Heart left ventricle (tissue), 13 donors: Measurements from ENCODE around the gene SH2D1B.

Source experiments
- CTCF ChIP-seq, 12 donors: fragments of 200-600 bp; sonication (generic) in 4 of 12; IDR thresholded peaks; one replicate each; pipeline versions ENCODE4 v1.5.0 to v1.8.0; 2018 to 2022; ENCODE audit warnings: antibody characterized with exemption in 12 of 12, mild to moderate bottlenecking in 5 of 12
- POLR2A ChIP-seq, 2 donors: fragments of 450-650 bp; IDR thresholded peaks; one replicate each; pipeline ENCODE4 v1.6.1; 2017; ENCODE audit warnings: antibody characterized with exemption in 2 of 2, mild to moderate bottlenecking in 2 of 2, moderate library complexity in 2 of 2
- donor health status: ischemic (EF 13 %, LVEDD 7.1; RV severe dilation, severe dysfunction).
- donor health status: DM: no; HTN: yes; CAD: no.
- donor health status: DM: no; HTN: no; CAD: no.
- donor health status: ischemic (EF 25% LVEDD 6.9; RV normal size, moderate dysfunction).
- donor health status: ischemic (EF 25% LVEDD 5.7; RV mildly dilated, moderate dysfunction).
- donor health status: ischemic (EF 35%, LVEDD 5.7; RV mildly dilated, moderate dysfunction).
- donor health status: nonischemic (EF 11% LVEDD 7.7; RV severe dilation, severe dysfunction).
- donor health status: DM: yes; HTN: yes; CAD: no.
- donor health status: PGD.
- donor health status: ischemic (EF 29% LVEDD 5.4; RV normal size, mild dysfunction).
- donor health status: nonischemic (EF 23%, LVEDD 6.1; RV moderate dilation, normal function).

DNA sequence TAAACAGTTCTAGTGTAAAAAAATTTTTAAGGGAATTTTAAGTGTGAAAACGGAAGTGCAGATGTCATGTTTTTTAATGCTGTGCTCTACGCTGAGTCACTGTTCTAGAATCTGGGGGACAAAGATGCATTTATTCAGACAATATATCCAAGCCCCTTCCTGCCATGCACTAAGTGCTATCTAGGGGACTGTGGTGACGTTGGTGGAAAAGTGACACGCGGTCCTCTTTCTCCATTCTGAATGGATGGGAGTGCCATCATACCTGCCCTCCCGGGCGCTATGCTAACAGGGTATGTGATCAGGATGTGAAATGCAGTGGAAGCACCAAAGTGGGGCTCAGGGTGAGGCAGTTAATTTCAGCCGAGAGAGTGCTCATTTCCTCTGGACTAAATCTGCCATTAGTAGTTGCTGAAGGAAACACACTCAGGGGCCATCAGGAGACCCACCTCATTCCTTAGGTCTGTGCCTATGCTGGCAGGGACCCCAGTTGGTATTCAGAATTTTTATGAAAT, 23.8 kb downstream of the SH2D1B start:
- TF ChIP-seq CTCF (IDR thresholded peaks at IDR 0.05) (no peak), POLR2A (IDR thresholded peaks at IDR 0.05) (no peak)
